Ishikawa (cell line): Measurements from ENCODE around the gene EPC2.

Experiments used
- CEBPB ChIP-seq: IDR thresholded peaks from 2 replicates; pipeline ENCODE4 v1.6.1; 2012
- EP300 ChIP-seq: IDR thresholded peaks from 2 replicates; pipeline ENCODE4 v1.6.1; 2012; ENCODE audit warnings: borderline replicate concordance
- RAD21 ChIP-seq: IDR thresholded peaks from 2 replicates; pipeline ENCODE4 v1.6.1; 2012; ENCODE audit warnings: low read depth
- REST ChIP-seq: IDR thresholded peaks from 2 replicates; pipeline ENCODE4 v1.6.1; 2012; ENCODE audit warnings: low read depth, mild to moderate bottlenecking
- TAF1 ChIP-seq: IDR thresholded peaks from 2 replicates; pipeline ENCODE4 v1.6.1; 2012; ENCODE audit warnings: low read depth, mild to moderate bottlenecking
- TCF12 ChIP-seq: IDR thresholded peaks from 2 replicates; pipeline ENCODE4 v1.6.1; 2012; ENCODE audit warnings: low read depth
- TEAD4 ChIP-seq: IDR thresholded peaks from 2 replicates; pipeline ENCODE4 v1.6.1; 2012
- YY1 ChIP-seq: IDR thresholded peaks from 2 replicates; pipeline ENCODE4 v1.6.1; 2012; ENCODE audit warnings: low read depth
- ZBTB7A ChIP-seq: IDR thresholded peaks from 2 replicates; pipeline ENCODE4 v1.6.1; 2012; ENCODE audit warnings: low read depth

GRCh38 chr2:148670773-148671172 is 26.2 kb downstream of the EPC2 start:
- TF ChIP-seq ZBTB7A, result no peak
- TF ChIP-seq EP300, result no peak
- TF ChIP-seq TEAD4, result no peak
- TF ChIP-seq RAD21, result no peak
- no peak for TF ChIP-seq TCF12
- no peak for TF ChIP-seq TAF1
- no peak for TF ChIP-seq REST
- TF ChIP-seq YY1, result no peak
- TF ChIP-seq CEBPB, result no peak
